Esophagus mucosa (tissue), 1 donor: ENCODE results near the gene PSAP. TPM values are rescaled to one million over a fixed set of nuclear protein-coding genes. Genes with fewer than 3 reads are reported as not detected.

Source experiments
- ATAC-seq: fragments of 200-7000 bp; cut with Tn5 transposase; one replicate; pipeline ENCODE4 v1.9.1; 2020
- total RNA-seq: library from RNA; stranded (reverse); gene quantifications from one replicate; pipeline ENCODE4 v1.2.4, GENCODE V29; 2023
- donor health status: DM: yes; HTN: yes; CAD: no.

The PSAP gene
- total RNA-seq, 1 donor from 2014 or later: 376 TPM

DNA sequence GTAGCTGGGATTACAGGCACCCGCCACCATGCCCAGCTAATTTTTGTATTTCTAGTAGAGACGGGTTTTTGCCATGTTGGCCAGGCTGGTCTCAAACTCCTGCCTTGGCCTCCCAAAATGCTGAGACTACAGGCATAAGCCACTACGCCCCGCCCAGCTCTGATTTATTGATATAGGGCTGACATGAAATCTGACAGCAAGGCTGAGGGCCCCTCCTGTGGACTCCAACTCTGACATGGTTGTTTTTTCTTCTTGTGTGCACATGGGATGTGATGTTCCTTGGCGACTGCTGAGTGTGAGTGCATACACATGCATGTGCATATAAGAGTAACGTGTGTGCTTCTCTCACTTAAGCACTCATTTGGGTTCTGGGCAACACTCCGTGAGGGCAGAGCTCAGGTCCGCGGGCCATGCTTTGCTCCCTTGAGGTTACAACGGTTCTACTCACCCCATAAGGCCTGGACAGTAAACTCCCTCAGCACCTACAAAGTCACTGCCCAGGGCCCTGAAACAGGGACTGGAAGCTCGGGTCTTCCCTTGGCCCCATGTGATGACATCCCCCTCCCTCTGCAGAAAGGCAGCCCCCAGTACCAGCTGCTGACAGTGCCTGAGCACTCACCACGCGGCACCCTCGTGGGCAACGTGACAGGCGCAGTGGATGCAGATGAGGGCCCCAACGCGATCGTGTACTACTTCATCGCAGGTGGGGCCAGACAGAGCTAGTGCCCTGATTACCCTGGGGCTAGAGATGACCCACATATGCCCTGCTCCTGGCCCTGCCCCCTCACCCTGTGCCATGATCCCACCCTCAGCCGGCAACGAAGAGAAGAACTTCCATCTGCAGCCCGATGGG is 44.1 kb downstream of the PSAP start:
- ATAC-seq: no peak

DNA sequence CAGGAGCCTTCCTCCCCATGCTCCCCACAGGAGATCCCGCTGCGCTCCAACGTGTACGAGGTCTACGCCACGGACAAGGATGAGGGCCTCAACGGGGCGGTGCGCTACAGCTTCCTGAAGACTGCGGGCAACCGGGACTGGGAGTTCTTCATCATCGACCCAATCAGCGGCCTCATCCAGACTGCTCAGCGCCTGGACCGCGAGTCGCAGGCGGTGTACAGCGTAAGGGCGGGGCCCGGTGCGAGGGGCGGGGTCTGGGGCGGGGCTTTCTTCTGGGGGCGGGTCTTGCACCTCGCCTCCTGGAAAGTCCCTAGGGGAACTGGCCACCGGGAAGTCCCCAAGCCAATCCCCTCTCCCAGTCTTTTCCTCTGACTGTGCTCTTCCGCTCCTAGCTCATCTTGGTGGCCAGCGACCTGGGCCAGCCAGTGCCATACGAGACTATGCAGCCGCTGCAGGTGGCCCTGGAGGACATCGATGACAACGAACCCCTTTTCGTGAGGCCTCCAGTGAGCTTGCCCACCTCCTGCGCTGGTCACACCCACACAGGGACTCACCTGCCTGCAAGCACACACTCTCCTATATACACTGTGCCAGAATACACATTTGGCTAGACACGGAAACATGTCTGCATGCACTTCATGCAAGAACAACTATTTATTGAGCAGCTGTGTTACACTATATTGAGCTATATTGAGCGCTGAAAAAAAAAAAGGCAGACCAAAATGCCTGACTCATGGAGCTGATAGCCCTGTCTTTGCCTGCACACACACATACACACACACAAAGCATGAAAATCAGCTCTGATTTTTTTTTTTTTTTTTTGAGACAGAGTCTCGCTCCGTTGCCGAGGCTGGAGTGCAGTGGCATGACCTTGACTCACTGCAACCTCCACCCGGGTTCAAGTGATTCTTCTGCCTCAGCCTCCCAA is 45.0 kb downstream of the PSAP start:
- ATAC-seq: peak; percentile 50

- ATAC-seq: no peak
Measured at GRCh38 chr10:71804077-71804476, 47.0 kb downstream of the PSAP start.

- ATAC-seq: no peak
Measured at GRCh38 chr10:71802715-71803488, 48.1 kb downstream of the PSAP start.

DNA sequence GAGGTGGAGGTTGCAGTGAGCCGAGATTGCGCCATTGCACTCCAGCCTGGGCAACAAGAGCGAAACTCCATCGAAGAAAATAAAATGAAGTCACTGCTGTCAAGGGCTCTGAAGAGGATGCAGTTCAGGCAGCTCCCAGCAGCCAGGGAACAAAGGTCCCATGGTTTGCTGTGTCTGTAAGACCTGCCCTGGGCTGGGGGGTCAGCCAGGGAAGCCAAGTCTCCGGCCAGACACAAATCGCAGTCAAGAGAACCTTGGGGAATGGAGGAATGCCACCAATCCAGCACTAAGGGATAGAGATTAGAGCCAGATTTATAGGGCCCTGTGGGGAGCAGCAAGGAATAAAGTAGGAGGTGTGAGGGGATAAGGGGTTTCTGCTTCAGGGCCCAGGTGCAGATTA is 48.8 kb downstream of the PSAP start:
- no peak for ATAC-seq

DNA sequence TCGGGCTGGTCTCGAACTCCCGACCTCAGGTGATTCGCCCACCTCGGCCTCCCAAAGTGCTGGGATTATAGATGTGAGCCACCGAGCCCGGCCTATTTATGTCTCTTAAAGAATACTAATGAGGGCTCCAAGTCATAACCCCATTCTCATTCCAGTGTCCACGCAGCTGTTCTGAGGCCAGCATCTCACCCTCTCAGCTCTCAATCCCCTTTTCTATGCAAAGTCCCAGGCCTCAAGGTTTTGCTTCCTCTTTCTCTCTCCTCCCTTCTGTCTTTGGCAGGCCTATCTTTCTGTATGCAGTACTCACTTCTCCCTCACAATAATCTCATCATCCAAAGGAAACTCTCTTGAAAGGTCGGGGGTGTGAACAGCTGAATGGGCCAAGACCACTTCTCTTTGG is 49.7 kb downstream of the PSAP start:
- no peak for ATAC-seq

- no peak for ATAC-seq
Measured at GRCh38 chr10:71799608-71800453, 51.2 kb downstream of the PSAP start.

- no peak for ATAC-seq
Measured at GRCh38 chr10:71799112-71799511, 51.9 kb downstream of the PSAP start.

DNA sequence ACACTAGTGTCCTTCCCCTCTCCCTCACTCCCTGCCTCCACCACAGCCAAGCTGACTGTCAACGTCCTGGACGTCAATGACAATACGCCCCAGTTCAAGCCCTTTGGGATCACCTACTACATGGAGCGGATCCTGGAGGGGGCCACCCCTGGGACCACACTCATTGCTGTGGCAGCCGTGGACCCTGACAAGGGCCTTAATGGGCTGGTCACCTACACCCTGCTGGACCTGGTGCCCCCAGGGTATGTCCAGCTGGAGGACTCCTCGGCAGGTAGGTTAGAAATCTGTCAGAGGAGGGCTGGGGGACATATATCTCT is 52.8 kb downstream of the PSAP start:
- ATAC-seq: no peak

GRCh38 chr10:71797533-71798307 is 53.3 kb downstream of the PSAP start:
- peak; percentile 30 for ATAC-seq

DNA sequence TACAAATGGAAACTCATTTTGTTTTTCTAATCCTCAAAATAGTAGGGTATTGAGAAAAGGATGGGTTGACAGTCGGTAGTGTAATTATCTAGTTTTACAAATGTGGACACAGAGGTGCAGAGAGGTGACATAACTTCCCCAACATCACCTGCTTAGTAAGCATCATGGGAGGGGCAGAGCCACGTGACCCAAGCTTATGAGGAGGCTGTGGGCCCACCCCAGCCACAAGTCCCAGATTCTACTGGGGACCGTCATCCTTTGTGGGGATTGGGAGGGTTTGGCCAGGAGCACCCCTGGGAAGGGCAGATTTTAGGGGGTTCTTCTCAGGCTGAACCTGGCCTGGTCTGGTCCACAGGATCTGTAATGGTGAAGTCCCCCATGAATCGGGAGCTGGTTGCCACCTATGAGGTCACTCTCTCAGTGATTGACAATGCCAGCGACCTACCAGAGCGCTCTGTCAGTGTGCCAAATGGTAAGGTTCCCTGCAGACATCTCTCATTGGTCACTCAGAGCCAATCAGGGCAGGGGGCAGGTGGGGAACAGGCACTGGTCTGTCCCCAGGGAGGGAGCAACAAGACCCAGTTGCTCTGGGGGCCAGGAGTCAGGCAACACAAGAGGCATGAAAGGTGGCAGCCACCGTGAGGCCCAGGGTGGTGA is 54.2 kb downstream of the PSAP start:
- ATAC-seq: no peak

DNA sequence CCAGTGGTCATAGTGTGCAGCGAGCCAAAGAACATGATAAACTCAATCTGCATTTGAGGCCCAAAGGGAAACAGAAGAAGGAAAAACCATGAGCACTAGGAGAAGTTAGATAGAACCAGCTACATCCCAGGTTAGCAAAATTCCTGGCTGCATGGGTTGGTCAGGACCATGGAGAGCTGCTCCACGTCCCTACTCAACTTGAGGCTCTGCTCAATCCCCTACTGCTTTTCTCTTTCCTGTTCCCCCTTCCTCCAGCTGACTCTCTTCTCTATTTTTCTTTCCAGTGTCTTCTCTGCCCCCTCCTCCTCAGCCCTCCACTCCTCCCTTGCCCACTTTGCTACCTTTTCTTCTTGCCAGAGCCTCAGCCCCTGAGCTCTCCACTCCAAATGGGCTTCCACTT is 55.8 kb downstream of the PSAP start:
- peak; percentile 34 for ATAC-seq

DNA sequence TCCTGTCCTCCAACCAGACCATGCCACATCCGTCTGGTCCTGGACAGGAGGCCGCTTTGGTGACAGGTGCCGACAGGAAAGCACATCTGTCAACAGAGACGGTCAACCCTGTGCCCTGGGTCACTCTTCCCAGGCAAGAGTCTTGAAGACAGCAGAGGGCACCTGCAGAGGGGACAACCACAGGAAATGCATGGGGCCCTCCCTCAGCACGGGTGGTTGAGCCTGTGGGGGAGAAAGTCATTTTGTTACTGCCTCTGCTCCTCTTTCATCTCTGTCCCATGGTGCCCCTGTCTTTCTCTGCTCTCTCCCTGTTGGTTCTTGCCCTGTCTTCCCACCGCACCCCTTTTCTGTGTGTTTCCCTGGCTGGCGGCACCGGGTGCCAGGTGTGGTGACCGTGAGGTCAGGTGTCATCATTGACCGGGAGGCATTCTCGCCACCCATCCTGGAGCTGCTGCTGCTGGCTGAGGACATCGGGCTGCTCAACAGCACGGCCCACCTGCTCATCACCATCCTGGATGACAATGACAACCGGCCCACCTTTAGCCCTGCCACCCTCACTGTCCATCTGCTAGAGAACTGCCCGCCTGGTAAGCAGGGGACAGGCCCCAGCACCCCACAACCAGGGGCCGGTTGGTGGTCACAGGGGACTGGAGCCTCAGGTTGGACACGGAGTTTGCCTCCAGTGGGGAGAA is 60.2 kb downstream of the PSAP start:
- peak; percentile 11 for ATAC-seq

GRCh38 chr10:71789871-71790270 is 61.2 kb downstream of the PSAP start:
- ATAC-seq: peak; percentile 19

- no peak for ATAC-seq
Measured at GRCh38 chr10:71788954-71789353, 62.1 kb downstream of the PSAP start.

GRCh38 chr10:71784679-71785272 is 66.3 kb downstream of the PSAP start:
- no peak for ATAC-seq

DNA sequence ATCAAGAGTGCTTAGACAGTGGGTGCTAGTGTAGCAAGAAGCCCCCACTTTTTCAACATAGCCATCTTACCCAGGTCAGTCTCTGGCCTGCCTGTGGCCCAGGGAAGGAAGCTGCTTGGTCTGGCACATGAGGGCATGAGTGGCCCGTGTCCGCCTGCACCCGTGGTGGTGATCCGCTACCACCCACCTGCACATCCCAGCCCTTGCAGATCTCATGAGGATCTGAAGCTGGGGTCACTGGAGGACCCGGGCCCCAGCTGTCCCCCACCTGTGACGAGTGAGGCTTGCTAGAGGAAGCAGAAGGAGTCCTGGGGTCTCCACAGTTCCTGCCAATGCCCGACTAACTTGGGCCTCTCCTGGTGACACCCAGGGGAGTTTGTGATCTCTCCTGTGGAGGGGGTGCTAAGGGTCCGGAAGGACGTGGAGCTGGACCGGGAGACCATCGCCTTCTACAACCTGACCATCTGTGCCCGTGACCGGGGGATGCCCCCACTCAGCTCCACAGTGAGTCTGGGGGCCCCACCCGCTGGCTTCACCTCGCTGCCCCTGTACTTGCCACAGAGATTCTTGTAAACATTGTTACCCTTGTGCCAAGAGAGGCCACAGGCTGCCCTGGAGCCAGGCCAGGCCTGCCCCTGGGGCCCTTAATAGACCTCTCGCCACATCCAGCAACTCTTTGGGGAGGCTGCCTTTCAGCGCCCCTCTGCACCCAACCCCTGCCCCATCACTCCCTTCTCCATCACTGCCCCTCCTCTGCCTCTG is 67.0 kb downstream of the PSAP start:
- ATAC-seq: no peak

- ATAC-seq: no peak
Measured at GRCh38 chr10:71782917-71783490, 68.0 kb downstream of the PSAP start.
